HepG2 (cell line): ENCODE measurements around the gene TLL2. TPM values are rescaled to one million over a fixed set of nuclear protein-coding genes. Genes with fewer than 3 reads are reported as not detected.
A peak's percentile ranks its signal among the peaks of the same experiment; 100 is the strongest.

Source experiments
- FOXA3 ChIP-seq: IDR thresholded peaks from 2 replicates; pipeline ENCODE4 v1.6.1; 2016; ENCODE audit warnings: missing genetic modification reagents, missing compliant biosample characterization
- FOXC1 ChIP-seq: sonication (generic); formaldehyde crosslinking; IDR thresholded peaks from 2 replicates; pipeline ENCODE4 v1.8.0; 2022; ENCODE audit warnings: mild to moderate bottlenecking, missing genetic modification reagents, borderline replicate concordance
- FUBP1 ChIP-seq: sonication (generic); formaldehyde crosslinking; IDR thresholded peaks from 2 replicates; pipeline ENCODE4 v1.5.1; 2020; ENCODE audit warnings: missing genetic modification reagents, mild to moderate bottlenecking, borderline replicate concordance
- HMGXB4 ChIP-seq, 2 experiments: sonication (generic) in 1 of 2; formaldehyde crosslinking in 1 of 2; IDR thresholded peaks; 2 replicates each; pipeline versions ENCODE4 v1.4.0 to v1.6.1; 2018 to 2020; ENCODE audit warnings: missing genetic modification reagents in 2 of 2, borderline replicate concordance in 1 of 2, low read depth in 1 of 2, mild to moderate bottlenecking in 1 of 2, missing biosample characterization in 1 of 2
- JARID2 ChIP-seq: sonication (generic); formaldehyde crosslinking; IDR thresholded peaks from 2 replicates; pipeline ENCODE4 v1.8.1; 2023; ENCODE audit warnings: missing genetic modification reagents, inconsistent platforms; ENCODE audit not compliant: insufficient replicate concordance
- JDP2 ChIP-seq: sonication (generic); formaldehyde crosslinking; IDR thresholded peaks from 2 replicates; pipeline ENCODE4 v1.8.1; 2022; ENCODE audit warnings: missing genetic modification reagents, borderline replicate concordance
- PRMT3 ChIP-seq: sonication (generic); formaldehyde crosslinking; IDR thresholded peaks from 2 replicates; pipeline ENCODE4 v1.8.1; 2022; ENCODE audit warnings: low read depth, mild to moderate bottlenecking, moderate library complexity, missing genetic modification reagents, borderline replicate concordance
- RARA ChIP-seq: IDR thresholded peaks from 2 replicates; pipeline ENCODE4 v1.6.1; 2016; ENCODE audit warnings: missing genetic modification reagents, missing compliant biosample characterization
- SOX5 ChIP-seq: IDR thresholded peaks from 2 replicates; pipeline ENCODE4 v1.6.1; 2016; ENCODE audit warnings: borderline replicate concordance
- SP5 ChIP-seq: IDR thresholded peaks from 2 replicates; pipeline ENCODE4 v1.6.1; 2016; ENCODE audit warnings: low read depth, borderline replicate concordance
- ZBED4 ChIP-seq: sonication (generic); formaldehyde crosslinking; IDR thresholded peaks from 2 replicates; pipeline ENCODE4 v1.4.0; 2020; ENCODE audit warnings: missing genetic modification reagents, borderline replicate concordance
- ZBTB20 ChIP-seq: sonication (generic); formaldehyde crosslinking; IDR thresholded peaks from 2 replicates; pipeline ENCODE4 v1.8.1; 2023; ENCODE audit warnings: missing genetic modification reagents, low read depth, mild to moderate bottlenecking, borderline replicate concordance
- ZFY ChIP-seq: sonication (generic); formaldehyde crosslinking; IDR thresholded peaks from 2 replicates; pipeline ENCODE4 v1.4.0; 2020; ENCODE audit warnings: missing genetic modification reagents
- ZNF256 ChIP-seq: sonication (generic); formaldehyde crosslinking; conservative IDR thresholded peaks from 2 replicates; pipeline ENCODE4 v1.4.0; 2020; ENCODE audit warnings: missing genetic modification reagents
- ZNF276 ChIP-seq: sonication (generic); formaldehyde crosslinking; IDR thresholded peaks from 2 replicates; pipeline ENCODE4 v1.4.0; 2020; ENCODE audit warnings: mild to moderate bottlenecking, low read depth, missing genetic modification reagents
- ZNF33B ChIP-seq: sonication (generic); formaldehyde crosslinking; IDR thresholded peaks from 2 replicates; pipeline ENCODE4 v1.5.1; 2020; ENCODE audit warnings: mild to moderate bottlenecking, missing genetic modification reagents
- ZNF468 ChIP-seq: sonication (generic); formaldehyde crosslinking; IDR thresholded peaks from 2 replicates; pipeline ENCODE4 v1.8.0; 2022; ENCODE audit warnings: mild to moderate bottlenecking, moderate library complexity, missing genetic modification reagents
- ZNF547 ChIP-seq: sonication (generic); formaldehyde crosslinking; IDR thresholded peaks from 2 replicates; pipeline ENCODE4 v1.5.1; 2020; ENCODE audit warnings: mild to moderate bottlenecking, missing genetic modification reagents
- ZNF576 ChIP-seq: sonication (generic); formaldehyde crosslinking; IDR thresholded peaks from 2 replicates; pipeline ENCODE4 v1.4.0; 2020; ENCODE audit warnings: mild to moderate bottlenecking, missing genetic modification reagents
- ZNF740 ChIP-seq: sonication (generic); formaldehyde crosslinking; IDR thresholded peaks from 2 replicates; pipeline ENCODE4 v1.4.0; 2020; ENCODE audit warnings: missing genetic modification reagents
- polyA plus RNA-seq, 8 experiments: library from polyadenylated mRNA; depleted of rRNA in 3 of 8; stranded (reverse) in 7 of 8; unstranded in 1 of 8; fragments of >200 nt; fragmentation: Illumina TruSeq in 4 of 8; extraction: Trizol in 4 of 8; gene quantifications; 2 replicates each; pipeline versions ENCODE4 v1.2.1 to v1.2.3, GENCODE V29; 2011 to 2016; ENCODE audit warnings: low read depth in 4 of 8, missing spikeins in 1 of 8, mixed read lengths in 1 of 8; ENCODE audit not compliant: insufficient read depth in 1 of 8
- total RNA-seq, 5 experiments: library from RNA; depleted of rRNA; stranded (reverse); fragments of >200 nt; fragmentation: Illumina TruSeq; extraction: Trizol; gene quantifications; 2 replicates each; pipeline ENCODE4 v1.2.3, GENCODE V29; 2016; ENCODE audit warnings: low read depth in 1 of 5

The TLL2 gene
- total and polyA plus RNA-seq, 2 of the 13 experiments (the other 11 are each of a cell fraction or from before 2014, with no cell fraction given): 0.09 TPM; not detected in 1

- TF ChIP-seq ZNF740 (CRISPR knock-in tag): no peak
- no peak for TF ChIP-seq ZNF33B
- peak; percentile 86 for TF ChIP-seq RARA (CRISPR knock-in tag)
- TF ChIP-seq FOXC1 (CRISPR knock-in tag): no peak
- 0 out of 2 replicates have a peak, but pooled peaks have one; percentile 13 for TF ChIP-seq SOX5 (CRISPR knock-in tag)
- no peak for TF ChIP-seq ZNF576 (CRISPR knock-in tag)
- 0 out of 2 replicates have a peak, but pooled peaks have one; percentile 10 for TF ChIP-seq FOXA3
- no peak for TF ChIP-seq PRMT3 (CRISPR knock-in tag)
- TF ChIP-seq ZFY: no peak
- TF ChIP-seq FUBP1: no peak
- no peak for TF ChIP-seq JARID2 (CRISPR knock-in tag)
- TF ChIP-seq ZBTB20 (CRISPR knock-in tag): no peak
- no peak for TF ChIP-seq ZNF276 (CRISPR knock-in tag)
- no peak for TF ChIP-seq ZNF468 (CRISPR knock-in tag)
- no peak for TF ChIP-seq HMGXB4 (CRISPR knock-in tag; IDR thresholded peaks at IDR 0.05; ENCODE audit: borderline replicate concordance in 1 of 2, low read depth in 1 of 2)
- TF ChIP-seq ZNF256: no peak
- TF ChIP-seq ZNF547: no peak
- TF ChIP-seq ZBED4 (CRISPR knock-in tag): no peak
- TF ChIP-seq SP5 (CRISPR knock-in tag): peak; percentile 45; the same call in 1 of the 2 replicates
- TF ChIP-seq JDP2 (CRISPR knock-in tag): no peak
These were observed 13.7 kb downstream of the TLL2 start (continued) for GRCh38 chr10:96500050-96500449.
